Astrocyte of the spinal cord (primary cell): ENCODE data around the gene LGR6.

Experiments
- DNase-seq: peaks from one replicate; pipeline ENCODE4 v3.0.0; 2011; ENCODE audit warnings: low read depth, low spot score
- H3K4me3 ChIP-seq: 2 replicates; pipeline ENCODE4 v1.5.1; 2011; ENCODE audit warnings: low read depth, mild to moderate bottlenecking, low read length, moderate library complexity
- CTCF ChIP-seq: IDR thresholded peaks from 2 replicates; pipeline ENCODE4 v1.5.1; 2012; ENCODE audit warnings: low read depth, mild to moderate bottlenecking, low read length, inconsistent platforms
- in situ Hi-C: cut with HindIII; loops from 2 replicates; pipeline ENCODE4 v1.10.0; 2017; ENCODE audit warnings: low sequenced_read_pairs

LGR6 gene

DNA sequence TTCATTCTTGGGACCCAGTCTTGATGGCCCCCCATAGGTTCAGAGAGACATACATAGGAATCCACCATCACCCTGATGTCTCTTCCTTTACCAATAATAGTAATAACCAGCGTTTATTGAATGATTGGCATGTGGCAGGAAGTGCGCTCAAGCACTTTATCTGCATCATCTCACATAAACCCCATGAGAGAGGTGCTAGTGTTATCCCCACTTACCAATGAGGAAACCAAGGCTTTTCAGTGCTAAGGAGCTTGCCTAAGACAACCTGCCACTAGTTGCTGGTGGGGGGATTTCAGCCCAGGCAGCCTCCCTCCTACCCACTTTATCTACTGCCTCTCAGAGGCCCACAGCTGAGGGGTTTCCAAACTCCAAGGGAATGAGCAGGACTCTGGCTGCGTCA is 7.7 kb downstream of the LGR6 start:
- DNase-seq = no peak
- in situ Hi-C loops = loop anchor here (25.0 kb wide), 1 partner anchor 111 kb away; no protein-coding TSS in a partner anchor
- H3K4me3 ChIP-seq = no peak overlapping the region
- no peak for TF ChIP-seq CTCF

DNA sequence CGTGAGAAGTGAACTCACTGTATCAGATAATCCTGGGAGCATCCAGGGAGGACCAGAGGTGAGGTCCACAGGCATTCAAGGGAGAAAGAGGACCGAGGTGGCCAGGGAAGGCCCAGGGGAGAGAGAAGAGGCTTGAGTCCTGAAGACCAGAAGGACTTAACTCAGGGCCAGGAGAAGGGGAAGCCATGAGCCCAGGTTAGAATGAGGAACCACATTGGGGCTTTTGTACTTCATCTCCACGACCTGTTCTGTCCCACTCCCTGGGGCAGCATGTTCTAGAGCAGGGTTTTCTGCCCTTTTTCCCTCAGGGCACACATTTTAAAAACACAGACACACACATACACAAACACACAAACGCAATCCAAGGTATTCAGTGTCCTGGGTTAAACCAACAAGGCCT is 8.4 kb downstream of the LGR6 start:
- no peak overlapping the region for H3K4me3 ChIP-seq
- TF ChIP-seq CTCF = no peak
- no peak for DNase-seq
- in situ Hi-C loops = loop anchor here (25.0 kb wide), 1 partner anchor 110 kb away; no protein-coding TSS in a partner anchor

- no peak overlapping the region for H3K4me3 ChIP-seq
- in situ Hi-C loops = loop anchor here (25.0 kb wide), 1 partner anchor 110 kb away; no protein-coding TSS in a partner anchor
- TF ChIP-seq CTCF = no peak
- DNase-seq = no peak
These were observed 9.0 kb downstream of the LGR6 start for GRCh38 chr1:202202500-202203168.

DNA sequence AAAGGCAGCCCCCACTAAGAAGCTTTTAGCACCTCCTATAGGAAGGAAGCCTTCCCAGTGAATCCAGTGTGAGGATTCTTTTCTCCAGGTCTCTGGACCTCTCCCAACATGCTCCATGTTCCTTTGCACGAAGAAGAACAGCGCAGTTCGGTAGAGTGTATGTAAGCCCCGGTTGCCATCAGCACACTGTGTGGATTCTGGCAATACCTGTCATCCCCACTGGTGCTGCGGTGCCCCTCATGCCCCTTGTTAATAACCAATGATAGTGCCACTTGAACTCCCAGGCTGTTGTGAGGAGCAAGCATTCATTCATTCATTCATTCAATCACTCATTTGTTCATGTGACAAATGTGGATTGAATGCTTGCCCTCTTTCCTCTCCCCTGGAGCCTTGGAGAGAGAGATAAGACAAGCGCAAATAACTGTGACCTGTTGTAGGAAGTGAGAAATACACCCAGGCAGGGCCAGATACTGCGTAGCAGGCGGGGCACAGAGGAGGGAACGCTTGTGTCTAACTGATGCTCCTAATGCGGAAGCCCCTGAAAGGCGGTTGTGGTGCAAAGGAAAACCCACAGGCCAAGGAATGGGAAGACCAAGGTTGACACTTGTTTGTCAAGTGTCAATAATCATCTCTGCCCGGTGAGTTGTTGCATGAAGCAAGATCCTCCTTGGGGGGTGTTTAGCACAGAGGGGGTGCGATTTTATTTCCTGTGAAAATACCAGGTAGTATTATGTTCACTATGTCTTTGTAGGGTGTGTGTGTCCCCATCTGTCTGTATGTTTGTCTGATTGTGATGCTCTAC is 9.8 kb downstream of the LGR6 start:
- in situ Hi-C loops = loop anchor here (25.0 kb wide), 1 partner anchor 109 kb away; no protein-coding TSS in a partner anchor
- no peak for TF ChIP-seq CTCF
- DNase-seq = no peak
- H3K4me3 ChIP-seq = no peak overlapping the region

DNA sequence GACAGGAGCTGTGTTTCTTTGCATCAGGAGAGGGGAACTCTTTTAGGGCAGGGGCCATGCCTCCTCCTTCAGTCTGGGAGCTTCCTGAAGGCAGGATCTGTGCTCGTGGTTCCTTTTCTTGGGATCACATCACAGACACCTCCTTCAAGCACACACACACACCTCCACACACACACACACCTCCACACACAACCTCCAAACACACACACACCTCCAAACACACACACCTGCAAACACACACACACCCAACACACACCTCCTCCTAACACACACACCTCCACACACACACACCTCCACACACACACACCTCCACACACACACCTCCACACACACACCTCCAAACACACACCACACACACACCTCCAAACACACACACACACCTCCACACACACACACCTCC is 10.5 kb downstream of the LGR6 start:
- no peak for TF ChIP-seq CTCF
- in situ Hi-C loops = loop anchor here (25.0 kb wide), 1 partner anchor 108 kb away; no protein-coding TSS in a partner anchor
- no peak overlapping the region for H3K4me3 ChIP-seq

DNA sequence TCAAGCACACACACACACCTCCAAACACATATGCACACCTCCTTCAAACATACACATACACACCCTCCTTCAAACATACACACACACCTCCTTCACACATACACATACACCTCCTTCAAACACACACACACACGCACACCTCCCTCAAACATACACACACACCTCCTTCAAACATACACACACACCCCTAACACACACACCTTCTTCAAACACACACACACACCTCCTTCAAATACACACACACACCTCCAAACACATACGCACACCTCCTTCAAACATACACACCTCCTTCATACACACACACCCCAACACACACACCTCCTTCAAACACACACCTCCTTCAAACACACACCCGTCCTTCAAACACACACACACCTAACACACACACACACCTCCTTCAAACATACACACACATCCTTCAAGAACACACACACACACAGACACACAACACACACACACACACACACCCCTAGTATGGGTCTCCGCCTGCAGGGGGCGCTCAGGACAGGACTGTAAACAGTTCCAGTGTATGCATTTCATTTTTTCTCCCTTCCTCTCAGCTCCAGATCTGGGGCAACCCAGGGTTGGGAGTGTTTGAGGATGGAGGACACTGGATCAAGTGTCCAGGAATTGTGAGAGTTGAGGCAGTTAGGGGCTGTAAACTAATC is 12.1 kb downstream of the LGR6 start:
- no peak for DNase-seq
- in situ Hi-C loops = loop anchor here (25.0 kb wide), 1 partner anchor 107 kb away; no protein-coding TSS in a partner anchor

More for the DNA sequence above, 10.5 kb downstream of the LGR6 start:
- no peak for DNase-seq

More for the DNA sequence above, 12.1 kb downstream of the LGR6 start:
- H3K4me3 ChIP-seq = no peak overlapping the region
- peak; percentile 53 for TF ChIP-seq CTCF
